GM04504 (cell line): ENCODE results near the gene RTP2.
A peak's percentile ranks its signal among the peaks of the same experiment; 100 is the strongest.

Experiments used
- DNase-seq: peaks from one replicate; pipeline ENCODE4 v3.0.0-alpha.2; 2012; ENCODE audit warnings: low read depth

The RTP2 gene

GRCh38 chr3:187738331-187739093 is 36.2 kb upstream of the RTP2 start:
- peak; percentile 79 for DNase-seq

GRCh38 chr3:187738071-187738330 is 35.6 kb upstream of the RTP2 start:
- no peak for DNase-seq

GRCh38 chr3:187737368-187738070 is 35.2 kb upstream of the RTP2 start:
- no peak for DNase-seq

GRCh38 chr3:187737006-187737367 is 34.6 kb upstream of the RTP2 start:
- DNase-seq: no peak

- DNase-seq: no peak
Observed at GRCh38 chr3:187736418-187736871, 34.1 kb upstream of the RTP2 start.

- no peak for DNase-seq
Observed at GRCh38 chr3:187735837-187736236, 33.5 kb upstream of the RTP2 start.

GRCh38 chr3:187735383-187735782 is 33.0 kb upstream of the RTP2 start:
- no peak for DNase-seq

GRCh38 chr3:187734841-187735240 is 32.5 kb upstream of the RTP2 start:
- DNase-seq: no peak

- no peak for DNase-seq
Observed at GRCh38 chr3:187733371-187733770, 31.0 kb upstream of the RTP2 start.

- no peak for DNase-seq
Observed at GRCh38 chr3:187729598-187729997, 27.2 kb upstream of the RTP2 start.

- DNase-seq: no peak
Observed at GRCh38 chr3:187728940-187729583, 26.7 kb upstream of the RTP2 start.

- no peak for DNase-seq
Observed at GRCh38 chr3:187728248-187728647, 25.9 kb upstream of the RTP2 start.

- no peak for DNase-seq
Observed at GRCh38 chr3:187726564-187726963, 24.2 kb upstream of the RTP2 start.

GRCh38 chr3:187725653-187726370 is 23.5 kb upstream of the RTP2 start:
- DNase-seq: no peak

GRCh38 chr3:187725224-187725623 is 22.9 kb upstream of the RTP2 start:
- no peak for DNase-seq

- DNase-seq: no peak
Observed at GRCh38 chr3:187722206-187722612, 19.9 kb upstream of the RTP2 start.

GRCh38 chr3:187721055-187721454 is 18.7 kb upstream of the RTP2 start:
- no peak for DNase-seq

- no peak for DNase-seq
Observed at GRCh38 chr3:187720337-187720670, 17.9 kb upstream of the RTP2 start.

- DNase-seq: no peak
Observed at GRCh38 chr3:187719628-187720336, 17.4 kb upstream of the RTP2 start.

GRCh38 chr3:187718802-187719201 is 16.4 kb upstream of the RTP2 start:
- DNase-seq: no peak

GRCh38 chr3:187717572-187717971 is 15.2 kb upstream of the RTP2 start:
- DNase-seq: no peak

- DNase-seq: peak; percentile 61
Observed at GRCh38 chr3:187714404-187714979, 12.1 kb upstream of the RTP2 start.
